Stimulated activated CD8-positive, alpha-beta memory T cell treated with anti-CD3 and anti-CD28 coated beads, Interleukin-7, amount 100 ng/mL, for 1 hour (primary cell): ENCODE measurements around the gene NRG2.

Source experiments
- DNase-seq, 2 donors: peaks; one replicate each; pipeline ENCODE4 v3.0.0-alpha.2; 2020; ENCODE audit warnings: low read depth in 2 of 2

NRG2 gene

DNA sequence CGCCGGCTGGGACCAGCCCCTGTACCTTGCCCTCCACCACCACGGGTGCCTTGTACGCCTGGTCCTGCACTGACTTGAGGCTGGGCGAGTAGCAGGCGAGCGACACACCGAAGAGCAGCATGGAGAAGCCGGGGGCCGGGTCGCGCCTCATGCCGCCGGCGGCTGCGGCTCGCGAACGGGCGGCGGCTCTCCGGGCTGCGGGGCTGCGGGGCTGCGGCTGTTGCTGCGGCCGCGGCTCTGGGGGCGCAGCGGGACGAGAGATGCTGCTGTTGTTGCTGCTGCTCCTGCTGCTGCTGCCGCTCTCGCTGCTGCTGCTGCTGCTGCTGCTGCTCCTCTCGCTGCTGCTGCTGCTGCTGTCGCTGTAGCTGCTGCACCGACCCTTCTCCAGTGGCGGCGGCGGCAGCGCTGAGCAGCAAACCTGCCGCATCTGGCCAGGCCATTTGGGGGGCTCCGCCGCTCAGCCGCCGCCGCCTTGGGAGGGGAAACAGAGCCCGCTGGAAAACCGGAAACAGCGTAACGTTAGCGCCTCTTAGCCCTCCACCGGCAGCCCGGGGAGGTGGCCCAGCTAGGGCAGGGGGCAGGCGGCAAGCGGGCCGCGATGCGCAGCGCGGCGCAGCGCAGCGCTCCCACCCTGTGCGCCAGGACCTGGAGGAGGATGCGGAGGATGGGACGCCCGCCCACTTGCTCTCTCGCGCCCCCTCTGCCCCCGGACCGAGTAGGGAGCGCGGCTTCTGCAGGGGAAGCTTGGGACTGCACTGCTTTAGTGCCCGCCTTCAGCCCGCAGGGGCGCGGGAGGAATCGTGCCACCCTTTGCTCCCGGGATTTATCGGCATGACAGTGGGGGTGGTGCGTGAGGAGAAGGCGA, at the start of gene NRG2:
Gene NRG2 (minus strand): TSS at position 657 of the 865 bp plus-strand sequence.
- peak in 1 of 2 donors; percentile 30 for DNase-seq

DNA sequence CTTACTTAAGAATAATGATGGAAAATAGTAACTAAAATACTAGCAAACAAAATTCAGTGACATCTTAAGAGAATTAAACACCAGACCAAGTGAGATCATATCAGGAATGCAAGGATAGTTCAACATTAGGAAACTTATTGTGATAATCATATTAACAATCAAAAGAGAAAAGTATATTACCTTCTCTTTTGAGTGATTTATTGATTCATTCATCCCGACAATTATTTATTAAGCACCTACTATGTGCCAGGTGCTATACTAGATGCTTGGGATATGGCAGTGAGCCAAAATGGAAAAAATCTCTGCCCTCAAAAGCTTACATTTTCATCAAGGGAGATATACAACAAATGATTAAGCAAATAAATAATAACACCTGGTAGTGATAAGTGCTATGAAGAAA, 47.2 kb upstream of the NRG2 start:
- DNase-seq, result no peak

DNA sequence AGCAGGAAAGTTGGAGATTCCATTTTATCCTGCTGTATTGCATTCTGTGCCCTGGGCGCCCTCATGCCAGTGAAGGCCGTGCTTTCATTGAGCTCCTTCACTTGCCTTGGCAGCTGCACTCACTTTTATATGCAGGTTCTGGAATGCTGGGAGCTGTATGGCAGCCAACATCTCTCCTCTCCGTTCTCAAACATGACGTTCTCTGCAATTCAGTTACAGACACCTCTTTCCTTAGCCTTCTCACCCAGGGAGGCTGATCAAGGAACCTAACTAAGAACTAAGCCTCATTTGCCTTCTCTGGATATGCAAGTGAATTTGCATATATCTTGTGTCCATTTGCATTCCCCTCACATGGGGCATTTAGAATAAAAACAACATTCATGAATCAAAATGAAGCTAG, 41.4 kb upstream of the NRG2 start:
- no peak for DNase-seq

DNA sequence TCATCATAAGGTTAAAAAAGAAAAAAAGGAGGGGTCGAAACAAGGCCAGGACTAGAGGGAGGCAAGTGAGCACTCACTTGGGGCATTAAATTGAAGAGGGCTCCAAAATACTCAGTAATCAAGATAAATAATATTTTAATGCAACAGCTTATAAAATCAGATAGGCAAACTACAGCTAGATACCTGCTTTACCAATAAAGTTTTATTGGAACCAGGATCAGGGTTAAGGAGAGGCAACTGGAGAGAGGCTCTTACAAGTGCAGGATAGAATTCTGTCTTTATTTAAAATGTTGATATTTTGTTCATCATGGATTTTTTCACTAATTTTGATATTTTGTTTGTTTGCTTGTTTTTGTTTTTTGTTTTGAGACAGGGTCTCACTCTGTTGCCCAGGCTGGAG, 40.6 kb upstream of the NRG2 start:
- DNase-seq, result no peak

DNA sequence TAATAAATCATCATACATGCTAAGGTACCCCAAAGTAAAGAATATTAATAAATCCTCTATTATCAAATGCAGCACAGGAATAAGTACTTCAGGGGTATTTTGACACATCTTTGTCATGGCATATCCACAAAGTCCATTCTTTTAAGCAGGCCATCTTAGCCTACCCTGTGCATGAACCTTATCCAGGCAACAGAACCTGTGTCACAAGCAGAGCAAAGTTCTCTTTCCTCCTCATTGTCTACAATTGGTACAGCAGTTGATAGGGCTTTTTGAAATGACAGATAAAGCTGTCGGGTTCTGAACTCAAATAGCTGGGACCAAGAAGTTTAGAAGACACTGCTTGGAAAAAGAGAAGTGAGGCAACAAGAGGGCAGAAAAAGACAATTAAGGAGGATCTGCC, 40.0 kb upstream of the NRG2 start:
- DNase-seq, result no peak

DNA sequence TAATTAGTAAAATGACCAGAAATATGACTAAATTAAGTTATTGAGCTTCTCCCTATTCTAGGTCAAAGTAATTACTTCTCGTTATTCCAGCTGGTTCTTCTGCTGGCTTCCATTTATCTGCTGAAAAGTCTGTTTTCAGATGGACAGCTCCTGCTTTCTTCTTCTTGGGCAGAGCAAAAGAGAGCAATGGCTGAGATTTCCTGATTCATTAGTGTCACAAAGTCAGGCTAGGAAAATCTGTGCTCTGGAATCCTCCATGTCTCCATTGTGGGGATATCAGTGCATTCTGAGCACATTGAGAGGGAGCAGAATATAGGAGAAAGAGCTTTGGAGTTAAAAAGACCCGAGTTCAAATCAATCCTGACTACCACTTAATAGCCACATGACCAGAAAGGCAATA, 33.7 kb upstream of the NRG2 start:
- DNase-seq, result no peak

DNA sequence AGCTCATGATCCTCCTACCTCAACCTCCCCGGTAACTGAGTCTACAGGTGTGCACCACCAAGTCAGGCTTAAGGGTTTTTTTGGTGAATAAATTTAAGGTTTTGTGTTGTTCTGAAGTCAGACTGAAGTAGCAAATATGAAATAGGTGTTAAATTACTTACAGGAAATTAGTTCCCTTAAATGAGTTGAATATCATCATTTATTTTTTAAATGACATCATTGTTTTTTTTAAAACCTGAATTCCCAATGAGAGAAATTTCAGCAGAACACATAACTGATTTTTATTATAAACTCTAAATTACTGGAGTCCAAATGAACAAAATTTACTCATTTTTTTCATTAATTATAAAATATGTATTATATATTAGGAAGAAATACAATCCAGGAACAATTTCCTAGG, 33.0 kb upstream of the NRG2 start:
- DNase-seq, result no peak

DNA sequence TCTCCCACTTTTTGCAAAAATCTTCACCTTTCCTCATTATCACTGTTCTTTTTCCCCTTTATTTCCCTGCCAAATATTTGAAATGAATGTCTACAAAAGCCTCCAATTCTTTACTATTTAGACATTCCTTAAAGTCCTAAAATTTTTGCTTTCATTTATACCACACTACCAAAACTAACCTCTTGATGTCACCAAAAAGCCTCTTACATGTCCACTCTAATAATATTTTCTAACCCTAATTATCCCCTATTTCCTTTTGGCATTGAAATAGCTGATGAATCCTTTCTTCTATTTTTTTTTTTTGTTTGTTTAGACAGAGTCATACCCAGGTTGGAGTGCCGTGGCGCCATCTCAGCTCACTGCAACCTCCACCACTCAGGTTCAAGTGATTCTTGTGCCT, 32.3 kb upstream of the NRG2 start:
- no peak for DNase-seq

DNA sequence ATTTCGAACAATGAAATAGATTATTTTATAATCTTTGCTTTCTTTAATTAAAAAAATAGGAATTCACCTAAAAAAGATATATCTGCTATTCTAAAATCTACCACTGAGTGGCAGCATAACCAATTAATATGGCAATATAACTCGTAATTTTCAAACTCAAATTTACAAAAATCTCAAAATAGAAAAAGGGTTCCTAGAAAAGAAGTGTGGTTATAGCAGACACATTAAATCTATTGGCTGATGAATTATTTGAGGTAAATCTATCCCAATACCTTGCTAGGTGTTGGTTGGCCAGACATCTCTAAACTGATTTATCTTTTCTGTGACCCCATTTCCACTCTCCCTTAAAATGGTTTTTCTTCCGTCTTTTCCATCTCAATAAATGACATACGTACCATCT, 30.2 kb upstream of the NRG2 start:
- no peak for DNase-seq

DNA sequence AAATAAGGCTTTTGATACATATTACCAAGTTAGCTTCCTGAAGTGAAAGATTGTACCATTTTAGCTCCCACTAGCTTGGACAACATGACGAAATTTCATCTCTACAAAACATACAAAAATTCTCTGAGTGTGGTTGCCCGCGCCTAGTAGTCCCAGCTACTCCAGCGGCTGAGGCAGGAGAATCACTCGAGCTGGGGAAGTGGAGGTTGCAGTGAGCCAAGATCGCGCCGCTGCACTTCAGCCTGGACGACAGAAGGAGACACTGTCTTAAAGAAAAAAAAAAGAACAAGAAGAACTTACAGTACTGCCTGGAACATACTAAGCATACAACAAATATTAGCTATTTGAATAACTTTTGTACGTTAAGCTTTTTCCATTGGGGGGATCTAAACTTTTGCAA, 29.7 kb upstream of the NRG2 start:
- no peak for DNase-seq

DNA sequence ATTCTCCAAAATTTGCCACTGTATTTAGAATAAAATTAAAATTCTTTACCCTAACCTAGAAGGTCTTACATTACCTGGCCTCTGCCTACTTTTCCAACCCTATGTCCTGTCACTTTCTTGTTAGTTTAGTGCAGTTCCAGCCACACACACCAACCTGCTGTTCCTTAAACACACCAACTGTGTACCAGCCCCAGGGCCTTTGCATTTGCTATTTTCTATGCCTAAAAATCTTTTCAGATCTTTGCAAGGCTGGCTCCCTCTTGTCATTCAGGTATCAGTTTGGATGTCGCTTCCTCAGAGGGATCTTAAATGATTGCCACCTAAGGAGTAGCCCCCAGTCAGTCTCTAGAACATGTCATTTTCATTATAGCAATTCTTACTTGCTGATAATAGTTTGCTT, 17.7 kb upstream of the NRG2 start:
- DNase-seq, result no peak

DNA sequence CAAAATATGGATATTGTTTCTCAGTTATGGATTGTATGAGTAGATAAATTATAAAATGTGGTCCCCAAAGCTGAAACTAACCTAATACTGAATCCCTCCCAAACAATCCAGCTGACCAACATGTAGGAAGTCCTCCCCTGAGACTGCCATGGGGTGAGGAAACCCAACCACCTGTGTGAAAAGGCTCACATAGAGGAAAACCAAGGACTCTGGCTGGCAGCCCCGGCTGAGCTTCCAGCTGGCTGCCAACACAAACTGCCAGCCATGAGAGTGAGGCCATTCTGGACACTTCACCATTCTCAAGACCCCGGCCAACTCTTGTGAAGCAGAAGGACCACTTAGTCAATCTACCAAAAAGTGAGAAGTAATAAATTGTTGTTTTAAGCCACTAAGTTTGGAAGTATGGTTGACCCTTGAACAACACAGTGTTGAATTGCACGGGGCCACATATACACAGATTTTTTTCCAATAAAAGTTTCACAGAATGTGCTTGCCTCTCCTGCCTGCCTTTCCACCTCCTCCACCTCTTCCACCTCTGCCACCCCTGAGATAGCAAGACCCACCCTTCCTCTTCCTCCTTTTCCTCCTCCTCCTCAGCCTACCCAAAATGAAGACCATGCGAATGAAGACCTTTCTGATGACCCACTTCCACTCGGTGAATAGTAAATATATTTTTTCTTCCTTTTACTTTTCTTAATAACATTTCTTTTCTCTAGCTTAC, 15.3 kb upstream of the NRG2 start:
- no peak for DNase-seq

DNA sequence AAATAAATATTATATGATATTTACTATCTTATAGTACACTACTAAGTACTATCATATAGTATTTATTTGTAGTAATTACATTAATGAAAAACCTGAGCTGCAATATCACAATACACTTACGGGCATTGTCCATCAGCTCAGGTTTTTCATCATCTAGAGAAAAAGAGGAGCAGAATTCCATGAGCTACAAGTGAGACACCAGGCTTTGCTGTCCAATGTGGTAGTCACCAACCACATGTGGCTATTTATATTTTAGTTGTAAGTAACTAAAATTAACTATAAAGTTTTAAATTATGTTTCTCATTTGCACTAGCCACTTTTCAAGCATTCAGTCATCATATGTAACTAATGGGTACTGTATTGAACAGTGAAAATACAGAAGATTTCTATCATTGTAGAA, 13.8 kb upstream of the NRG2 start:
- no peak for DNase-seq

DNA sequence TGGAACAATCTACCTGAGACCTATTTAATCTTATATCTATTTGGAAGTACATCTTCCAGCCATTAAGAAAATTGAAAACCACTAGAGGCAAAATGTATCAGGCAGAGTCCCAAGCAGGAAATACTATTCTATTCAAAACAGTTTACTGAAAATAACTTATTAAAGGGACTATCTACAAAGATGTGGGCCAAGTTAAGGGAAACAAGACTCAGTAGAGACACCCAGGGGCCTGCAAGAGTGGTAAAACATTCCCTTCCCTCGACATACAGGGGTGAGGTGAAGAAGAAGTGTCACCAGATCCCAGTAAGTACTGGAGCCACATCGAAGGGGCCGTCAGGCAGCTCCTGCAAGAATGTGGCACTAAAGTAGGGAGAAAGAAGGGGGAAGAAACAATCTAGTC, 12.1 kb upstream of the NRG2 start:
- no peak for DNase-seq

DNA sequence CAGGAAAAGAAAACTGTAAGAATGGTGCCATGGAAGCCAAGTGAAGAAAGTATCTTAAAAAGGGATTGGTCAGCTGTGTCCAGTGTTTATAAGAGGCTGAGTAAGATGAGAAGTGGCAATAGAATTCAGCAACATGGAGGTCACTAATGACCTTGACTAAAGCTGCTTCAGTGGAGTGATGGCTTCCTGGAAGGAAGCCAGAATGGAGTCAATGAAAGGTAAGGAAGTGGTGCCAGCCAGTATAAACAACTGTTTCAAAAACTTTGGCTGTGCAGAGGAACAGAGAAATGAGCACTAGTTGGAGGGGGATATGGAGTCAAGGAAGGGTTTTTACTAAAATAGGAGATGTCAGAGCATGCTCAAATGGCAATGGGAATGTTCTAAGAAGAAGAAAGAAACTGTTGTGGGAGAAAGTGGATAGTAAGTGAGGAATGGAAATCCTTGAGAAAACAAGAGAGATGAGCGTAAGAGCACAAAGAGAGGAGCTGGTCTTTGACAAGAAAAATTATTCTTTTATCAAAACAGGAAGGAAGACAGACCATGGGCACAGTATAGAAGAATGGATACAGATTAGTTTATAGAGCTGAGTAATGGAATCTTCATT, 11.1 kb upstream of the NRG2 start:
- DNase-seq, result no peak

DNA sequence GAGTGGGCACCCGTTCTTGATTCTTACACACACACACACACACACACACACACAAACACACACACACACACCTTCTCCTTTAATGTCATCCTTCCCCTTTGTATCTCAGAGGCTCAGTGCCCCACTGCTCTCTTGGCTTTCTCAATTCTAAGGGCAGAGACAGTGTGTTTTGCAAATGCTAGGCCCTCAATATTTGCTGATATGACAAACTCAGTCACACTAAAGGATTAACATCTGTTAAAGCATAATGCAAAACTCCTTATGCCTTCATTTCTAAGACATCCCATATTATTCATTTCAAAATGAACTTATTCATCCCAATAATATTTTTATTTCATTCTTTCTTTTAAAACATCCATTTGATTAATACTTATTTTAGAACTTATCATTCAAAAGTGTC, 8.9 kb upstream of the NRG2 start:
- DNase-seq, result no peak

DNA sequence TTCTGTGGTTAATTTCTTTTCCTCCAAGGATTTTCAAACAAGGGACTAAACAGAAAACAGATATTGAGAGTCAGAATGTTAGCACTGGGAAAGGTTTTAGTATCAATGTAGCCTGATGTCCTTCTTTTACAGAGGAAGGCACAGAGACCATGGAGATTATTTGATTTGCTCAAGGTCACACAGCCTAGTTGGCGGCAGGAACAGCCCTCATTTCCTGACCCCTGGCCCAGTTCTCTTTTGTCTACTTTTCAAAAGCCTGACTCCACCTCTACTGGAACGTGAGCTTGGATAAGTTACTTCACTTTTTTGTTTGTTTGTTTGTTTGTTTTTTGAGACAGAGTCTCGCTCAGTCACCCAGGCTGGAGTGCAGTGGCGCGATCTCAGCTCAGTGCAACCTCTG, 6.6 kb upstream of the NRG2 start:
- no peak for DNase-seq

DNA sequence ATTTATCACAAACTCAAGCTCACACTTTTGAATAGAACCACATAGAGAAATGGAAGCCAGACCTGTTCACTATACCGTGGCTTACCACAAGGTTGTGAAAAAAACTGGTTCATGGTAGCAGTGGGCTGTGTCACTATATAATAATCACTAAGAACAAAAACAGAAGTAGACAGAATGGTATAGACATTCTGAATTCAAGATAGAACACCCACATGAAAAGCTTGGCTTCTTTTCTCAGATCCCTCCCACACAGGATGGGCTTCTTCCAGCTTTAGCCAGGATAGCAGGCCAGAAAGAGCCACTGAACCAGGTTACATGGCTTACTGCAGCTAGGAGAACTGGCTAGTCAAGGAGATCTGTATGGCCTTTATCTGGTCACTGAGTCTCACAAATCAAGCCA, 6.1 kb upstream of the NRG2 start:
- no peak for DNase-seq

DNA sequence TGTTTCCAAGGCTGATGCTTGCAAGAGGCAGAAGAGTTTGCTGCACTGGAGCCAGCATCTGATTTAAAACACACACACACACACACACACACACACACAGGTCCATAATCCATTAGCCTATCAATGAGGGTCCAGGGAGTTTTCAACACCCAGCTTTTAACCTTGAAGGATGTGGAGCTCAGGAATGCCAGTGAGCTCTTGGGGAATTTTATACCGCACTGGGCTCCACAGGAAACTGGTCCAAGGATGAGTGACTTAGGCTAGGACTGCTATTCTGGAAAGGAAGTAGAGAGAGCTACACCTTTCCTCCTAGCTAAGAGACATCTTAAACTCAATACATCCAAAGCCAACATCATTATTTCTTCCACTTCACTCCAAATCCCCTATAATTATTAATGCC, 942 bp upstream of the NRG2 start:
- DNase-seq, result no peak

DNA sequence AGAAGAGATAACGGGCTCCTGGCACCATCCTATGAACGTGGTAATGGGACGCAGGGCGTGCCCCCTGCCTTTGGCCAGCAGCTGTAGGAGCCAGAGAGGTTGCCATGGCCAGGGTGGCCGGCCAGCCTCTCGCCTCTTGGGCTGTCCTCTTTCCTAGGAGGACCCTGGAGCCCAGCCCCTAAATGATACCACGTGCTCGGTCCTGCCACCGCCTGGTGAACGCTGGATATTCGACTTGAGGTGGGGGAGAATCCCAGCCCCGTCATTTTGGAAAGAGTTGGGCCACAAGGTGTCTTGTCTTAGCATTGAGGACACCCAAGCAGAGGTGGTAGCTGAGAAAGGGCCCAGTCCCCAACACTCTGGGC, 391 bp upstream of the NRG2 start:
- DNase-seq, result no peak

DNA sequence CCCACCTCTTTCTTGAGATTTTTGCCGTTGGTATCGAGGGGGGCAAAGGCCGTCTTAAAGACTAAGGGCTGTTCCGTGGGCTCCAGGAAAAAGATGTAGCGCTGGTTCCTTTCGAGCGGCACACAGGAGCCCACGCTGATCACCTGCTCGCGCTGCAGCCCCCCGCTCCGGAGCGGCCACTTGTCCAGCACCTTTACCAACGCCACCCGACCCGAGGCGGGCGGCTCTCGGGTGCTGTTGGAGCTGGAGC, 781 bp downstream of the NRG2 start:
- DNase-seq, result no peak

DNA sequence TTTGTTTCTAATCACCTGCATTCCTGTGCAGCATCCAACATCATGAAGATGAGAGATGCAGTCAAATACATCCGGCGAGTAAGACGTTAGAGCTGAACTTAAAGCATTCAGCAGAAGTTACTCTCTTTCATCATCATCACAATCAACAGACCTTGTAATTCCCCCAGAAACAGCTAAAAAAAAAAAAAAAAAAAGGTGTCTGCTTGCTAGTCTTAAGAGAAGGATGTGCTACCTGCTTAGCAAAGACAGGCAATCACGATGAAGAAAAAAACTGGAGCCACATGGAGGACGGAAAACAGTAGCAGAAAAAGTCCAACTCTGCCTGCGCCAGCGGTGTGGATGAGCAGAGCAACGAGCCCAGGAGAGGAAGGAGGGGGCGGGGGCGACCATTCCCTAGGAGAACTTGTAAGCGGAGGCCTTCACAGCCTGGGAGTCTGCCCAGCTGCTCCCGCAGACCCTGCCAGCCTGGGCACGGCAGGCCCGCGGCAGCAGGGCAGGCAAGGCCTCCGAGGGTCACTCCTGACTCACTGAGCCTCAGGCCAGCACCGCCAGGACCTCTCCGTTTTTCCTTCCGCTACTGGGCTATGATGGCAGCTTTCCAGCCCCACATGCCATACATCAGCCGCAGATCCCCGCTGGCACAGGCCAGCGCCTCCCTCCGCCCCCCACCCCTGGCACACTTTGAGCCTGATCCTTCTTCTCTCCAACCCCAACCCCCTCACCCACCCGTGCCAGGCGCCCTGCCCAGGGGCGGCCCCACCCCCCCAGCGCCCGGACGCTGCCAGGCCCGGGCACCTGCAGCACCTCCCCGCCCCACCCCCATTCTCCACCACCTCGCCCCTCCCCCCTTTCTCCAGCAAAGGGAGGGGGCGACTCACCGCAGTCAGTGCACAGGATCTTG, 1.4 kb downstream of the NRG2 start:
- no peak for DNase-seq
